ENCODE results near the gene SLX9.
"Not testable (repeated sequence)": the region's sequence is repeated elsewhere in the genome, so short reads cannot be mapped to it uniquely, and the experiment has no call there.

Gene SLX9

GRCh38 chr21:44902268-44903049 is 37.4 kb upstream of the SLX9 start:
- no peak for DNase-seq (ENCODE audit: low read depth in 1 of 2, low spot score in 1 of 2)

GRCh38 chr21:44903050-44903685 is 36.7 kb upstream of the SLX9 start:
- DNase-seq (ENCODE audit: low read depth in 1 of 2, low spot score in 1 of 2): no peak

- no peak for DNase-seq (ENCODE audit: low read depth in 1 of 2, low spot score in 1 of 2)
These were observed 36.1 kb upstream of the SLX9 start for GRCh38 chr21:44903689-44904088.

- no peak for DNase-seq (ENCODE audit: low read depth in 1 of 2, low spot score in 1 of 2)
These were observed 35.5 kb upstream of the SLX9 start for GRCh38 chr21:44904141-44904923.

- DNase-seq (ENCODE audit: low read depth in 1 of 2, low spot score in 1 of 2): no peak
These were observed 34.7 kb upstream of the SLX9 start for GRCh38 chr21:44905016-44905727.

- DNase-seq (ENCODE audit: low read depth in 1 of 2, low spot score in 1 of 2): no peak
These were observed 34.1 kb upstream of the SLX9 start for GRCh38 chr21:44905728-44906090.

GRCh38 chr21:44907225-44907965 is 32.4 kb upstream of the SLX9 start:
- no peak for DNase-seq (ENCODE audit: low read depth in 1 of 2, low spot score in 1 of 2)

GRCh38 chr21:44907966-44908895 is 31.6 kb upstream of the SLX9 start:
- DNase-seq (ENCODE audit: low read depth in 1 of 2, low spot score in 1 of 2): no peak

GRCh38 chr21:44908908-44909307 is 30.9 kb upstream of the SLX9 start:
- DNase-seq (ENCODE audit: low read depth in 1 of 2, low spot score in 1 of 2): no peak

GRCh38 chr21:44909719-44910118 is 30.1 kb upstream of the SLX9 start:
- no peak for DNase-seq (ENCODE audit: low read depth in 1 of 2, low spot score in 1 of 2)

- DNase-seq (ENCODE audit: low read depth in 1 of 2, low spot score in 1 of 2): no peak
These were observed 29.4 kb upstream of the SLX9 start for GRCh38 chr21:44910229-44911067.

- no peak for DNase-seq (ENCODE audit: low read depth in 1 of 2, low spot score in 1 of 2)
These were observed 28.8 kb upstream of the SLX9 start for GRCh38 chr21:44911068-44911383.

- peak; percentile 35 for DNase-seq (ENCODE audit: low read depth in 1 of 2, low spot score in 1 of 2)
These were observed 28.3 kb upstream of the SLX9 start for GRCh38 chr21:44911384-44912157.

GRCh38 chr21:44912158-44912473 is 27.7 kb upstream of the SLX9 start:
- DNase-seq (ENCODE audit: low read depth in 1 of 2, low spot score in 1 of 2): no peak

- not testable (repeated sequence) for DNase-seq (ENCODE audit: low read depth in 1 of 2, low spot score in 1 of 2)
These were observed 27.1 kb upstream of the SLX9 start for GRCh38 chr21:44912506-44913412.

GRCh38 chr21:44913425-44914175 is 26.2 kb upstream of the SLX9 start:
- no peak for DNase-seq (ENCODE audit: low read depth in 1 of 2, low spot score in 1 of 2)

All from stimulated activated CD4-positive, alpha-beta T cell treated with anti-CD3 and anti-CD28 coated beads, Interleukin-15, amount 100 ng/mL, for 1 hour (primary cell).